Measurements from ENCODE around the gene GPS1.
"Not testable (repeated sequence)": the region's sequence is repeated elsewhere in the genome, so short reads cannot be mapped to it uniquely, and the experiment has no call there.

The GPS1 gene

DNA sequence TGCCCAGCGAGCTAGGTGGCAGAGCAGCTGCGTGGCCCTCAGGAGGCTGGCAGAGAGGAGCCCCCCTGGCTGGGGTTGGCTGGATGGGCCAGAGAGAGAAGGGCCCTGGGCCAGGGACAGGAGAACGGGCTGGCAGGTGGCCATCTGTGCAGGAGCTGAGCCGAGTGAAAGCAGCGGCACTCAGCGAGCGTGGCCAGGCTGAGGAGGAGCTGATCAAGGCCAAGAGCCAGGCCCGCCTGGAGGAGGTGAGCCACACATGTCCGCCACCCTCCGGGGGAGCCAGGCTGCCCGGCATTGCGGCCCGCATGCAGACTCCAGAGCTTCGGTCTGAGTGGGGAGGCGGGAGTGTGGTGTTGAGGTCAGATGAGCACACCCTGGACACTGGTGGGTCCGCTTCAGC, 22.3 kb upstream of the GPS1 start:
- DNase-seq = no peak

- no peak for DNase-seq
Measured at GRCh38 chr17:82029990-82030469, 21.7 kb upstream of the GPS1 start.

DNA sequence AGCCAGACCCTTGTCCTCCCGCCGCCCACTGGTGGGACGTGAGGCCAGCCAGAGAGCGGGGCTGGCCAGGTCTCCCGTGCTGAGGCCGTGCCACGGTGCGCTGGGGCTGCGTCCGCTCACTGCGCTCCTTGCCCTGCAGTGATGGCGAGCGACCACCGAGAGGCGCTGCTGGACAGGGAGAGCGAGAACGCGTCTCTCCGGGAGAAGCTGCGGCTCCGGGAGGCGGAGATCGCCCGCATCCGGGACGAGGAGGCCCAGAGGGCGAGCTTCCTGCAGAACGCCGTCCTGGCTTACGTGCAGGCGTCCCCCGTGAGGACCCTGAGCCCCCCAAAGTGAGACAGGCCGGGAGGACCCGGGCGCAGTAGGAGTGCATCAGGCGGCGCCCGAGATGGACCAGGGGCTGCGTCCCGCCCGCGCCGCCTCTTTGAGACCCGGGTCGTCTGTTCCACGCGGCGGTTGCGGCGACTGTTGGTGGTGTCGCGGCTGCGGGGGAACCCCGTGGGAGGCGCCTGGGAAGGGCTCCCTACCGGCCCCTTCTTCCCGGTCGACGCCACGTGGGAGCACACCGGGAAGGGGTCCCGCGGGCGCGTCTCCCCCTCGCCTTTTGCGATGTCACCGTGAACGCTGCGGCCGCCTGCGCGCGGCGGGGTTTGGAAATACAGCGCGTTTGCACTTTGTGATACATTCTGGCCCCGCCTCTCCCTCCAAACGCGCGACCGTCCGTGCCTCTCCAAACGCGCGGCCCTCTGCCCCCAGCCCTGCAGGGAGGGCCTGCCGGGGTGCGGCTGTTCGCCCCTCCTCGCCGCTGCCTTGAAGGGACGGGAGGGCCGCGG, 21.0 kb upstream of the GPS1 start:
- peak; percentile 80 for DNase-seq

GRCh38 chr17:82031303-82031884, 20.3 kb upstream of the GPS1 start, which contains the start of gene RAC3:
TSS of gene RAC3 (plus strand) at chr17:82031678. CDS start at chr17:82031762, 84 bp downstream.
- no peak for DNase-seq

DNA sequence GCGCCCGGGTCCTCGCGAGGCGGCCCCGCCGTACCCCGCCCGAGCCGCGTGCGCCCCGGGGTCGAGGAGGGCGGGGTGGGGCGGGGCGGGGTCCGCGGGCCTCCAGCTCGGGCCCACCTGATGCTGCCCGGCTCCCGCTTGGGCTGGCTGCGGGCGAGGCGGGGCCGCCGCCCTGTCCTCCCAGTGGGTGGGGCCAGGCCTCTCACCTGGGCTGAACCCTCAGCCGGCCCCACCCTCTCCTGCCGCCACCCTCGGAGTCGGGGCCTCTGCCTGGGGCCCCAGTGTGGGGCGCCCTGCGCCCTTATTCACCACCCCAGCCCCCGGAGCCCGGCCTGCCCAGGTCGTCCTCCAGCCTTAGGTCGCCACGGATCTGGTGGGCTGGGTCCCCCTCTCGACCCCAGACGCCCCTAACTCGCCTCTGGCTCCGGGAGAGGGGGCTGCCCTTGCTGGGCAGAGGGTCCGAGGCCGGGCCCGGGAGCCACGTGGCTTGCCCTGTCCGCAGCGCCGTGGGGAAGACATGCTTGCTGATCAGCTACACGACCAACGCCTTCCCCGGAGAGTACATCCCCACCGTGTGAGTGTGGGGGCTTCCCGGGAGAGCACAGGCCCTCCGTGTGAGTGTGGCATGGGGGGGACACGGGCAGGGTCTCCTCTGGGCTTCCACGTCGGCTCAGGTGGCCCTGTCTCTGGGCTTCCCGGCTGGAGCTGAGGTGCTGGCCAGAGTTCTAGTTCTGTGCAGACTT, 19.6 kb upstream of the GPS1 start:
- no peak for DNase-seq

GRCh38 chr17:82033359-82034085, 18.2 kb upstream of the GPS1 start:
- no peak for DNase-seq

DNA sequence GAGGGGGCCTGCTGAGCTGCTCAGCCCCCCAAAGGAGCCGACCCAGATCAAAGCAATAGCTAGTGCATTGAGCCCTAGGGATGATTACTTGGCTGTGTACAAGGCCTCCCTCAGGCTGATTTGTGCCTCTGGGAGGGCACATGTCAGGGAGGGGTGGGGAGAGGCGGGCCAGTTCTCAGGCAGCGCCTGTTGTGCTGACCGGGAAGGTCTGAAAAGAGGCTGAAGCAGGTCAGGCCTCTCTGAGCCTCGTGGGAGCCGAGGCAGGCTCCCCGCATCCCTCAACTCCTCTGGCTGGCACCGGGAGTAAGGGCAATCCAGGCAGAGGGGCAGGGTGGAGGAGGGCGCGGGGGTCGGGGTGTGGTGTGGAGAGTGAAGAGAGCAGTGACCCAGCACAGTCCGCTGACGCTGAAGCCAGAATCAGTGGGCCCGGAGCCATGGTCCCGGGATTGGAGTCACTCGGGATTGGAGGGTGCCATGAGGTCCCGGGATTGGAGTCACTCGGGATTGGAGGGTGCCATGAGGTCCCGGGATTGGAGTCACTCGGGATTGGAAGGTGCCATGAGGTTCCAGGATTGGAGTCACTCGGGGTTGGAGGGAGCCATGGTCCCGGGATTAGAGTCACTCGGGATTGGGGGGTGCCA, 17.2 kb upstream of the GPS1 start:
- DNase-seq = no peak

GRCh38 chr17:82035488-82035887, 16.2 kb upstream of the GPS1 start:
- no peak for DNase-seq

DNA sequence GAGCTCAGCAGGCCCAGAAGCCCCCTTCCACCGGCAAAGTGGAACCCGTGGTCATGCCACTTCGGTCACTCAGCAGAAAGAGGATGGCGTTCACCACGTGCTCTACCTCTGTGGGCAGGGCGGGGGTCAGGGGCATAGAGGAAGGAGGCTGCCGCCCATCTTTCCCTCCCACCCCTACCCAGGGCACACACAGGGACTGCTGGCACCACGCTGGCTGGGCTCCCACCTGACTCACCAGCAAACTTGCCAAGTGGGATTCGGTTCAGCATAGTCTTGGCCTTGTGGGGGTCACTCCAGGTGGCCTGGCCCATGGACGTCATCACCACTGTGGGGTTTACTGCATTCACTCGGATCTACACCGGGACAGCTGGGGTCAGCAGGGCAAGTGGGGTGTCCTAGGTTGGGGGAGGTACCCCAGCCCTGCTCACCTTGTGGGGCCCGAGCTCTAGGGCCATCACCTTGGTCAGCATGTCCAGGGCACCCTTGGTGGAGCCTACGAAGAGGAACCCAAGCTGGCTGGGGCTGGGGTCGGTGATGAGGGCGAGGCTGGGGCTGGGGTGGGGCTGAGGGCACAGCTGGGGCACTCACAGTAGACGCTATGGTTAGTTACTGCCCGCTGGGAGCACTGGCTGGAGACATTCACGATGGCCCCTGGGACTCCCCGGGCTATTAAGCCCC, 15.6 kb upstream of the GPS1 start:
- no peak for DNase-seq

DNA sequence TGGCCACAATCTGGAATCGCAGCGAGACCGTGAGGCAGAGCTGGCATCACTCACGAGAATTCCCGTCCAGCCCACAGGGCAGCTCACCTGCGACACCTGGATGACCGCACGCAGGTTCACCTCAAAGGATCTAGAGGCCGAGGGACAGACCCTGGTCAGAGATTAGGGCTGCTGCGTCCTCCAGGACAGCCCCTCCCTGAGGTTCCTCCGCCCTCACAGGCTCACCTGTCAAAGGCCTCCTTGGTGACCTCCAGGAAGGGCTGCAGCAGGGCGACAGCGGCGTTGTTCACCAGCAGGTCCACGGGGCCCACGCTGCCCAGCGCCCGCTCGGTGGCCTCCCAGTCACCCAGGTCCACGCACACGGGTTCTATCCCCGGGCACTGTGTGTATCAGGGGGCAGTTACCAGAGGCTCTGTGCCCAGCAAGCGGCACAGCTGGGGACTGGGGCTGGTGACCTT, 15.0 kb upstream of the GPS1 start:
- no peak for DNase-seq

DNA sequence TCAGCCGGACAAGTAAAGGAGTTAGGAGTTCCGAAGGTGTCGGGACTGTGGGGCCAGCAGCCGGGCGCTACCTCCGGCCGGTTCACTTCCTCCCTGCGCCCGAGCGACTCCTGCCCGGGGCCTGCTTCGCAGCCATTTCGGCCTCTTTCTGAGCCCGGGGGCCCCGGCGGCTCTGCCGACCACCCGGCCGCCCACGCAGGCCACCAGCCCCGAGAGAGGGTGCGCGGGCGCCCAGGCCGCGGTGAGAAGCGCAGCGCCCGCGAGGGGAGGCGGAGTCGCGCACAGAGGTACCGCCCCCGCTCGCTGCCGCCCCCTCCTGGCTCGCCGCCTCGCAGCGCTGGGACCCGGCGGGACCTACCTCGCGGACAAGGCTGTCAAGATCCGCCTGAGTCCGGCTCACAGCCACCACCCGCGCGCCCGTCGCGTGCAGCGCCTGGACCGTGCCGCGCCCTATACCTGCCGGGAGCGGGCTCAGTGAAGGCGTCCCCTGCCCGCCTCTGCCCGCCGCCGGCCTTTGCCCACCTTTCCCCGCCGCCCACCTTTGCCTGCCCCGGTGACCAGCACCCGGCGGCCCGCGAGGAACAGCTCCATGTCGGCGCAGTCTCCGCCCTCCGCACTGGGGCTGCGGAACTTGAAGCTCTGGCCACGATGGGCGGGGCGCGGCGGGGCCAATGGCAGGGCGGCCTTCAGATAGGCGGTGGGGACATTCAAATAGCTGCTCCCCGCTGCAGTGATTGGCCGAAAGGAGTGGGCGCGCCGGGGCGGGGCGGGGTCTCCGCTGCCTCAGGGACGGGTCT, 14.4 kb upstream of the GPS1 start, which contains the start of gene DCXR:
DCXR (minus strand) TSS at position 606 of the 797 bp plus-strand sequence; CDS start at position 591, 15 bp downstream.
- DNase-seq = peak; percentile 97

DNA sequence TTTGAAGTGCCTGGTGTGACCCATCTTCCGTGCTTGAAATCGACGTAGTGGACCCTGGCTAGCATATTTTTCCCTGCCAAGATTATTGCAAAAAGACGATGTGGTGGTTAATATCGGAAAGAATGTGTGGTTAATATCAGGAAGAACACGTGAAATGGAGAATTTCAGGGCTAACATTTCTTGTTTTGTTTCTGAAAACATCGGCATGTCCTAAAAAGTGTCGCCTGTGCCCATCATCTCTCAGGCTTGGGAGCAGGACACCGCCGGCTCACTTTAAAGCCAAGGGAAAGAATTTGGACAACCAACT, 13.9 kb upstream of the GPS1 start:
- no peak for DNase-seq

GRCh38 chr17:82038796-82039409, 12.8 kb upstream of the GPS1 start:
- not testable (repeated sequence) for DNase-seq

DNA sequence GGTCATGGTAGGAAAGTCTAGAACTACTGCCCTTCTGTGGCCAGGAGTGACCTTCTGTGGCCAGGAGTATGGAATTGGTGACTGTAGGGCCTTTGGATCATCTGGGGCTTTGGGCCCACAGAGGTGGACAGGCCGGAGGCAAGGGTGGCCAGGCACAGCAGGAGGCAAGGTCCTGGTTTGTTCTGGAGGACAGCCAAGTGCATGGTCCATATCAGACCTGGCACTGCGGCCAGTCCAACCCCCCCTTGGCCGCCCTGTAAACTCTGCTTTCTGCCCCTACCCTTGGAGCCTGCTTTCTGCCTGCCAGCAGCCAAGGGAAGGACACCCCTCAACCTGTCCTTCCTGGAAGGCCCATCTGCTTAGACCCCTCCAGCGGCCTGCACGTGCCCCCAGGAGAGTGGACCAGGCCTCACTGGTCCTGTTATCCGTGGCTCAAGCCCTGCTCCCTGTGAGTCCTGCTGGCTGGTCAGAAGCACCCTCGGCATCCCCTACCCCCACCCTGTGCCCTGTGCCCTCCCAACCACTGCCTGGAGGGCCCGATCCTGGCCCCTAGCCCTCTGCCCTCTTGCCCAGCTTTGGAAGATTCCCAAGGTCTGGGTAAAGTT, 11.9 kb upstream of the GPS1 start:
- DNase-seq = no peak

DNA sequence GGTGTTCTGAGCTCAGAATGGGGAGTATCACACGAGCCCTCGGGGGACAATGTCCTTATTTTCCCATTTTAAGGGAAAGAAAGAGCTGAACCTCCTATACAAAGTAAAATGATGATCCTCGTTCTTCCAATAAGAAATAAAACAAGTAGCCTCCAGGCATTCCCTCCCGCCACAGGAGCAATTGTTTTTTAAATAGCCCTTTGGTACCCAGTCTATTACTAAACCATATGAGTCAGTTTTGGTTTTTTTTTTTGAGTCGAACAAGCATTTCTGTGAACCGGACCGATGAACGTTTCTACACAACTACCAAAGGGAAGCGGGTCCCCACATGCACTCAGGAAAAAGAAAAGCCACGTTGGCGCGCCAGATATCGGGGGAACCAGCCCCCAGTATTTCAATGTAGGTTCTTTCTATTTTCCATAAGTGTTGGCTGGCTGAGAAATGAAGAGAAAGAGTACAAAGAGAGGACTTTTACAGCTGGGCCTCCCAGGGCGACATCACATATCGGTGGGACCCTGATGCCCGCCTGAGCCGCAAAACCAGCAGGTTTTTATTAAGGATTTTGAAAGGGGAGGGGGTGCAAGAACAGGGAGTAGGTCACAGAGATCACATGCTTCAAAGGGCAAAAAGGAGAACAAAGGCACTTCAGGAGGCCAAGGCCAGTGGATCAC, 10.4 kb upstream of the GPS1 start:
- DNase-seq = no peak

DNA sequence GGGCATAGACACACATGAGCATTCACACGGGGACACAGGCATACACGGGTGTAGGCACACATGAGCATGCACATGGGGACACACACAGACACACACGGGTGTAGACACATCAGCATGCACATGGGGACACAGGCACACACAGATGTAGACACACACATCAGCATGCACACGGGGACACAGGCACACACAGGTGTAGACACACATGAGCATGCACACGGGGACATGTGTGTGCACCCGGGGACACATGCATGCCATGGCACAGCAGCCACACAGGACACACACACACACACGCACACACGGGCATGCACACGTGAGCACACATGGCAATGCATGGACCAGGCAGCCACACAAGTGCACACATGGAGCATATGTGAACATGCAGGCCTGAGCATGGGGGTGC, 9.0 kb upstream of the GPS1 start:
- DNase-seq = no peak

GRCh38 chr17:82043507-82043906, 8.2 kb upstream of the GPS1 start:
- DNase-seq = no peak

DNA sequence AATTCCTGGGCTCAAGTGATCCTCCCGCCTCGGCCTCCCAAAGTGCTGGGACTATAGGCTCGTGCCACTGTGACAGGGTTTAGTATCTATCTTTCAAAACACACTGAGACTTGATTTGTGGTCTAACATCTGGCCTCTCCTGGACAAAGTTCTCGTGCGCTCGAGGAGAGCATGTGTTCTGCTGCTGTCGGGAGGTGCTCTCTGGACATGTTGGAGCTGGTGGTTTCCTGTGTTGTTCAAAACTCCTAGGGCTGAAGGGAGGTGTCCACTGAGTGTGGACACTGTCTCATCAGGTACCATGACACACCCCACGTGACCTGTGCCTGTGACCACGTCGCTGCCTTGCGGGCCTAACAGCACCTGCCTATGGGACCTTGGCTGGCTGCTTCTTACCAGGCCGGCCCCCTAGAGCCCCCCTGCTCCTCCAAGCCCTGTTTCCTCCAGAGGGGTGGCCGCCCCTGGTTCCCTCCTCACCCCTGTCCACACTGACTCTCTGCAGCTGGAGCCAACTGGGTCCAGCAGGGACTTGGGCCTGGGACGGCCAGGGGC, 5.7 kb upstream of the GPS1 start:
- no peak for DNase-seq

DNA sequence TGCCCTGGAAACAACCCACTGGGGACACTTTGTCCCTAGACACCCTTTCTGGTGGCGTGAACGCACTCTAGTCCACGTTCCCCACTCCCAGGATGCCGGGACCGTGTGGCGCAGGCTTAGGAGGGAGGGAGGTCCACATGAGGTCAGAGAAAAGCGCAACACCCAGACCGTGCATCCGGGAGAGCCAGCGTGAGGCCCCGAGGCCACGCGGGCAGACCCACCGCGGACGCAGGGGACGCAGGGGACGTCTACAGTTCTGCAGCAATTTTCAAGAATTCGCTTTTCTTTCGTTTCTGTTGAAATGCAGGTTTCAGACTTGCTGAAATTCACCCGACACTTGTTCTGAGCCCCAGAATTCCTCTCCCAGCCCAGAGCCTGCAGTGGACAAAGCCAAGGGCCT, 4.8 kb upstream of the GPS1 start:
- no peak for DNase-seq
